HG03565 (cell line): ENCODE results near the gene C15orf39.
A peak's percentile ranks its signal among the peaks of the same experiment; 100 is the strongest.
"Not testable (repeated sequence)": the region's sequence is repeated elsewhere in the genome, so short reads cannot be mapped to it uniquely, and the experiment has no call there.

Experiments
- ATAC-seq: cut with Tn5 transposase; IDR thresholded peaks from one replicate; pipeline ENCODE4 v1.9.1; 2021; ENCODE audit warnings: mild to moderate bottlenecking, moderate library complexity; ENCODE audit not compliant: unreplicated experiment

The C15orf39 gene

GRCh38 chr15:75201616-75202250 is at the start of gene C15orf39:
C15orf39 (plus strand) TSS chr15:75201882; CDS start chr15:75206049, 4,167 bp downstream.
- ATAC-seq = peak; percentile 26

- no peak for ATAC-seq
Measured at GRCh38 chr15:75152382-75153079, 49.2 kb upstream of the C15orf39 start.

- ATAC-seq = no peak
Measured at GRCh38 chr15:75153087-75153486, 48.6 kb upstream of the C15orf39 start.

- no peak for ATAC-seq
Measured at GRCh38 chr15:75153565-75154276, 48.0 kb upstream of the C15orf39 start.

- ATAC-seq = no peak
Measured at GRCh38 chr15:75154461-75155062, 47.1 kb upstream of the C15orf39 start.

GRCh38 chr15:75156326-75157215 is 45.1 kb upstream of the C15orf39 start:
- no peak for ATAC-seq

- ATAC-seq = no peak
Measured at GRCh38 chr15:75158402-75158801, 43.3 kb upstream of the C15orf39 start.

- no peak for ATAC-seq
Measured at GRCh38 chr15:75159244-75159643, 42.4 kb upstream of the C15orf39 start.

GRCh38 chr15:75161106-75161916 is 40.4 kb upstream of the C15orf39 start:
- no peak for ATAC-seq

GRCh38 chr15:75161917-75162414 is 39.7 kb upstream of the C15orf39 start:
- ATAC-seq = no peak

- no peak for ATAC-seq
Measured at GRCh38 chr15:75163150-75163564, 38.5 kb upstream of the C15orf39 start.

- no peak for ATAC-seq
Measured at GRCh38 chr15:75164625-75165350, 36.9 kb upstream of the C15orf39 start.

GRCh38 chr15:75166489-75167063 is 35.1 kb upstream of the C15orf39 start:
- ATAC-seq = not testable (repeated sequence)

GRCh38 chr15:75167588-75168350 is 33.9 kb upstream of the C15orf39 start:
- no peak for ATAC-seq

- no peak for ATAC-seq
Measured at GRCh38 chr15:75168374-75168773, 33.3 kb upstream of the C15orf39 start.

- ATAC-seq = no peak
Measured at GRCh38 chr15:75170203-75170602, 31.5 kb upstream of the C15orf39 start.

GRCh38 chr15:75170711-75171341 is 30.9 kb upstream of the C15orf39 start:
- ATAC-seq = no peak
